ENCODE data around the gene SLC25A4. TPM values are rescaled to one million over a fixed set of nuclear protein-coding genes. Genes with fewer than 3 reads are reported as not detected.

Gene SLC25A4
- total RNA-seq, 1 experiment from 2014 or later = 18.6 TPM

DNA sequence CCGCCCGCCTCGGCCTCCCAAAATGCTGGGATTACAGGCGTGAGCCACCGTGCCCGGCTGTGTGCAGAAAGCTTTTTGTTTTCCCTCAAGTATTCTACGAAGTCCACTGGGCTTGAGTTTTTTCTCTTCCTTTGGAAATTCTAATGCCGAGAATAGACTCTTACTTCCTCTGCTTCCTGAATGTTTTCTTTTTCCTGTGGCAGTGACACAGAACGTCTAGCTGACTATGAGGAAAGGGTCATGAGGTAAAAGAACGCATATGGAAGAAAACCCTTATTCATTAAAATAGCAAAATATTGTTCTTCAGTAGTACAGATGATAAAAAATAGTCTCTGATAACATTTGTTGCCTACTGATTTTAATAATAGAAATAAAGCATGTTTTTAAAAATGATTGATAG lies 4.9 kb upstream of the SLC25A4 start:
- Histone ChIP-seq H3K27ac (ENCODE audit: low read depth, low read length, poor library complexity, severe bottlenecking) (no peak overlapping the region), H3K4me3 (ENCODE audit: low read depth, low read length, poor library complexity, severe bottlenecking) (no peak overlapping the region), H3K27me3 (replicated peaks; ENCODE audit: insufficient read depth, low read depth, low read length, poor library complexity) (no peaks in the 10 kb centered on the region), H3K9me3 (ENCODE audit: low read depth, low read length, poor library complexity, severe bottlenecking) (no peaks in the 10 kb centered on the region), H3K4me1 (ENCODE audit: insufficient read depth, low read length, poor library complexity, severe bottlenecking) (no peaks in the 10 kb centered on the region), H3K36me3 (ENCODE audit: insufficient read depth, low read length, poor library complexity, severe bottlenecking) (no peaks in the 10 kb centered on the region)
- no peak for DNase-seq (ENCODE audit: low spot score)
- intact Hi-C loops (cut with micrococcal nuclease; ENCODE audit: unreplicated experiment) = loop anchor here (10.0 kb wide), 1 partner anchor 873 kb away; no protein-coding TSS in a partner anchor
- ChIA-PET CTCF (no interaction called here), POLR2A (ENCODE audit: low non-redundant PET) (no interaction called here)
- no peak for TF ChIP-seq EZH2 (IDR thresholded peaks at IDR 0.05; ENCODE audit: borderline replicate concordance, low read depth, low read length, poor library complexity, severe bottlenecking)
- TF ChIP-seq, protein P1, sequence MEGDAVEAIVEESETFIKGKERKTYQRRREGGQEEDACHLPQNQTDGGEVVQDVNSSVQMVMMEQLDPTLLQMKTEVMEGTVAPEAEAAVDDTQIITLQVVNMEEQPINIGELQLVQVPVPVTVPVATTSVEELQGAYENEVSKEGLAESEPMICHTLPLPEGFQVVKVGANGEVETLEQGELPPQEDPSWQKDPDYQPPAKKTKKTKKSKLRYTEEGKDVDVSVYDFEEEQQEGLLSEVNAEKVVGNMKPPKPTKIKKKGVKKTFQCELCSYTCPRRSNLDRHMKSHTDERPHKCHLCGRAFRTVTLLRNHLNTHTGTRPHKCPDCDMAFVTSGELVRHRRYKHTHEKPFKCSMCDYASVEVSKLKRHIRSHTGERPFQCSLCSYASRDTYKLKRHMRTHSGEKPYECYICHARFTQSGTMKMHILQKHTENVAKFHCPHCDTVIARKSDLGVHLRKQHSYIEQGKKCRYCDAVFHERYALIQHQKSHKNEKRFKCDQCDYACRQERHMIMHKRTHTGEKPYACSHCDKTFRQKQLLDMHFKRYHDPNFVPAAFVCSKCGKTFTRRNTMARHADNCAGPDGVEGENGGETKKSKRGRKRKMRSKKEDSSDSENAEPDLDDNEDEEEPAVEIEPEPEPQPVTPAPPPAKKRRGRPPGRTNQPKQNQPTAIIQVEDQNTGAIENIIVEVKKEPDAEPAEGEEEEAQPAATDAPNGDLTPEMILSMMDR (conservative IDR thresholded peaks at IDR 0.05; ENCODE audit: low read depth, low read length) = no peak
- no TSS peak for BruUV-seq (replicated peaks)

DNA sequence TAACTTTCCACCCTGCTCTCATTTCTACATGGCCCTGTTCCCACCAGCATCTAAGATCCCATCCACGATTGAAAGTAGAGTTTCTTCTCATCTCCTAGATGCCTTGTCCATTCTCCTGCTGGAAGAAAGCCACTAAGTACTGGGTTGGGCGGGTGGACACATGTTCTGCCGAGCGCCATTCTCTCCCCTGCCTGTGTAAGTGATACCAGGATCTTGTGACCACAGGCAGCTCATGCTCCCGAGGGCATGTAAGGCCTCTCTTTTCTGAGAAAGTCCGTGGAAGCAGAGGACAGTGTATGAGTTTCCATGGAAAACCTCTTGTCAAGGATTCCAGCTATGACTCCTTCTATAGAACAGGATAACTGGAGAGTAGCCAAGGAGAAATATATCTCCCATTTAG lies 3.3 kb upstream of the SLC25A4 start:
- Histone ChIP-seq H3K9me3 (ENCODE audit: low read depth, low read length, poor library complexity, severe bottlenecking) (no peaks in the 10 kb centered on the region), H3K27ac (ENCODE audit: low read depth, low read length, poor library complexity, severe bottlenecking) (no peak overlapping the region), H3K27me3 (replicated peaks; ENCODE audit: insufficient read depth, low read depth, low read length, poor library complexity) (no peaks in the 10 kb centered on the region), H3K4me1 (ENCODE audit: insufficient read depth, low read length, poor library complexity, severe bottlenecking) (no peaks in the 10 kb centered on the region), H3K4me3 (ENCODE audit: low read depth, low read length, poor library complexity, severe bottlenecking) (no peak overlapping the region), H3K36me3 (ENCODE audit: insufficient read depth, low read length, poor library complexity, severe bottlenecking) (no peaks in the 10 kb centered on the region)
- no peak for DNase-seq (ENCODE audit: low spot score)
- intact Hi-C loops (cut with micrococcal nuclease; ENCODE audit: unreplicated experiment) = loop anchor here (10.0 kb wide), 1 partner anchor 875 kb away; no protein-coding TSS in a partner anchor
- POLR2A ChIA-PET (ENCODE audit: low non-redundant PET) = interaction anchor here (0.6 kb wide), 1 partner anchor 54 kb away, joined by 4 read pairs; no protein-coding TSS in a partner anchor
- no TSS peak for BruUV-seq (replicated peaks)
- CTCF ChIA-PET = interaction anchor here (0.7 kb wide), 1 partner anchor 44 kb away, joined by 3 read pairs; no protein-coding TSS in a partner anchor
- TF ChIP-seq EZH2 (IDR thresholded peaks at IDR 0.05; ENCODE audit: borderline replicate concordance, low read depth, low read length, poor library complexity, severe bottlenecking) = no peak
- TF ChIP-seq, protein P1 (conservative IDR thresholded peaks at IDR 0.05; ENCODE audit: low read depth, low read length) = no peak

DNA sequence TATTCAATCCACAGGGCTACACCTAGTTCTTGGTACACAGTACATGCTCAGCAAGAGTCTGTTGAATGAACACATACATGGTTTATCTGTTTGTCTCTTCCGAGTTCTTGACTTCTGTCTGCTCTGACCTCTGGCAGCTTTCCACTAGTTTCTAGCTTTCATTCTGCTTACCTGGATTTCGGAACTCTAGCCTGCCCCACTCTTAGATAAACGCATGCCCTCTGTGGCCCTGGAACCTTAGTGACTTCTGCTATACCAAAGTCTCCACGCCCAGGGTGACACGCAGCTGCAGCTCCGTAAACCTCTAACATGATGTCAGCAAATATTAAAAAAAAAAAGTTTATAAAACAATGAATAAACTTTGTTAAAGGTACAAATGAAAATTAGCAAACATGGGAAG lies 1.3 kb upstream of the SLC25A4 start:
- BruUV-seq (replicated peaks) = no TSS peak
- H3K4me3 ChIP-seq (ENCODE audit: low read depth, low read length, poor library complexity, severe bottlenecking) = no peak overlapping the region
- intact Hi-C loops (cut with micrococcal nuclease; ENCODE audit: unreplicated experiment) = no loop called here
- POLR2A ChIA-PET (ENCODE audit: low non-redundant PET) = no interaction called here
- no peaks in the 10 kb centered on the region for H3K36me3 ChIP-seq (ENCODE audit: insufficient read depth, low read length, poor library complexity, severe bottlenecking)
- CTCF ChIA-PET = no interaction called here
- no peak for DNase-seq (ENCODE audit: low spot score)
- H3K9me3 ChIP-seq (ENCODE audit: low read depth, low read length, poor library complexity, severe bottlenecking) = no peaks in the 10 kb centered on the region
- TF ChIP-seq, protein P1 (conservative IDR thresholded peaks at IDR 0.05; ENCODE audit: low read depth, low read length) = no peak
- H3K4me1 ChIP-seq (ENCODE audit: insufficient read depth, low read length, poor library complexity, severe bottlenecking) = no peaks in the 10 kb centered on the region
- no peaks in the 10 kb centered on the region for H3K27me3 ChIP-seq (replicated peaks; ENCODE audit: insufficient read depth, low read depth, low read length, poor library complexity)
- no peak overlapping the region for H3K27ac ChIP-seq (ENCODE audit: low read depth, low read length, poor library complexity, severe bottlenecking)

Measured in A673 (cell line).